Measurements from ENCODE around the gene AMMECR1.

GRCh38 chrX:110214684-110215083 lies 103.2 kb downstream of the AMMECR1 start:
- TF ChIP-seq TCF7L2 (IDR thresholded peaks at IDR 0.05; ENCODE audit: low read depth, low read length) (no peak), CTCF (IDR thresholded peaks at IDR 0.05) (no peak), SIN3A (IDR thresholded peaks at IDR 0.05; ENCODE audit: borderline replicate concordance, insufficient read depth, low read depth, low read length) (no peak), POLR2AphosphoS5 (IDR thresholded peaks at IDR 0.05; ENCODE audit: low read depth, low read length) (no peak)

Measured in Panc1 (cell line).